Adipose tissue (tissue), 3 donors: ENCODE data around the gene ADD1. TPM values are rescaled to one million over a fixed set of nuclear protein-coding genes. Genes with fewer than 3 reads are reported as not detected.

Experiments
- H3K27ac ChIP-seq: one replicate; pipeline ENCODE4 v1.5.1; 2013; ENCODE audit warnings: low read depth, low read length
- WGBS, 3 donors: extraction: QIAGEN DNeasy Blood & Tissue Kit; methylation state at CpG; one replicate each; pipeline ENCODE4 v1.1.7; 2013; 5-methylcytosine and 5-hydroxymethylcytosine counted together
- polyA plus RNA-seq, 3 donors: library from polyadenylated mRNA; stranded (reverse); fragments of 200-250 nt; gene quantifications; one replicate each; pipeline ENCODE4 v1.2.3, GENCODE V29; 2013
- donor health status: healthy with polysubstance abuse.
- donor health status: Bipolar disorder and iron deficiency.
- donor health status: healthy.

The ADD1 gene
- polyA plus RNA-seq, 3 donors: 66.5 to 270 (median 154) TPM

DNA sequence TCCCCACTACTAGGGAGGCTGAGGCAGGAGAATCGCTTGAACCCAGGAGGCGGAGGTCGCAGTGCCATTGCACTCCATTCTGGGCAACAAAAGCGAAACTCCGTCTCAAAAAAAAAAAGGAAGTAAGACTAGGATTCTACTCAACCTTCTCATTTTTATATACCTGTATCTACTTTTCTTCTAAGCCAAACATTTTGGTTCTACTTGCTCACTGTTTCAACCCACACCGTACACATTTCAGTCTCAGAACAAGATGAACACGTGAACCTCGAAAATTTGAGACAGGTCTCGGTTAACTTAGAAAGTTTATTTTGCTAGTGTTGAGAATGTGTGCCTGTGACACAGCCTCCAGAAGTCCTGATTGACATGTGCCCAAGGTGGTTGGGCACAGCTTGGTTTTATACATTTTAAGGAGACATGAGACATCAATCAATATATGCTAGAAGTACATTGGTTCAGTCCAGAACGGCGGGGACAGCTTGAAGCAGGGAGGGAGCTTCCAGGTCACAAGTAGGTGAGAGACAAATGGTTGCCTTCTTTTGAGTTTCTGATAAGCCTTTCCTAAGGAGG lies 3.7 kb downstream of the ADD1 start:
- 70 to 87% (median 81%) methylated on average over 11 of the region's 11 CpGs for WGBS, 3 donors
- H3K27ac ChIP-seq: no peak overlapping the region

DNA sequence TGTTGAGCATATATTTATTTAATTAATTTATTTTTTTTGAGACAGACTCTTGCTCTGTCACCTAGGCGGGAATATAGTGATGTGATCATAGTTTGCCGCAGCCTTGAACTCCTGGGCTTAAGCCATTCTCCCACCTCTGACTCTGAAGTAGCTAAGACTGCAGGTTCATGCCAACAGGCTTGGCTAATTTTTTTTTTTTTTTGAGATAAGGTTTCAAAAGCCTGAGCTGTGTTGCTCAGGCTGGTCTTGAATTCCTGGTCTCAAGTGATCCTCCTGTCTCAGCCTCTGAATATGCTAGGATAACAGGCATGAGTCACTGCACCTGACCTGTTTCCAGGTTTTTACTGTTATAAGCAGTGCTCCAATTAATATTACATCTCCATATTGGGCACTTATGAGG lies 4.8 kb downstream of the ADD1 start:
- WGBS, 3 donors: 31 to 88% (median 84%) methylated on average over 2 of the region's 2 CpGs
- no peak overlapping the region for H3K27ac ChIP-seq

DNA sequence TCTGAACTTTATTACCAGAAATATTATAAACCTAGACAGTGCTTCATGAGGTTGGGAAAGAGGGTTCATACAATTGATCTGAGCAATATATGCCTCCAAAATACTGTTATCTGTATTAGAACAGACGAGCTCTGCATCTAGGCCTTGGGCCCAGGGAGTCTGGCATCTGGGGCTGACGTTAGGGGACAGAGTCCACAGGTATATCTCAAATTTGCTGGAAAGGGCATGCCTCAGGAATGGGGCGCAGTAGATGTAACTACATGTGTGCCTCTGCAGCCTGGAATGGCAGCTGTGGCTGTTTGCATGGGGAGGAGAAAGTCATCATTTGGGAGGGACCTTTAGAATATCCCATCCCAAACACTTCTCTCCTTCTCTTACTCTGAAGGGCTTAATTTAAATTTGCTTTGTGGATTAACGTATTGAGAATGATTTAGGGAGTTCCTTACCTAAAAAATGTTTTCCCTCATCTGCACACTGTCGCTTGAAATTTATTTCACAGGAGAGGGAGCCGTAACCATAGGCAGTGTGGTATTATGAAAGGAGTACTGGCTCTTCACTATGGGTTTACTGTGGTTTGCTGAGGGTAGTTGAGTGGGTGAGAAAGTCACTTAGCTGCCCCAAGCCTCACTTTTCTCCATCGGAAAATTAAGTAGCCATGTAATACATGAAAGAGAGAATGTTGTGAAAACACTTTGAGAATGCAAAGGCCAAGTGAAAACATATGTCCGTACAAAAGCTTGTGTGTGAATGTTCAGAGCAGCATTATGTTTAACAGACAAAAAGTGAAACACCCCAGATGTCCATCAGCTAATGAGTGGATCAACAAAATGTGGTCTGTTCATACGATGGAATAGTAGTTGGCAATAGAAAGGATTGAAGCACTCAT lies 5.9 kb downstream of the ADD1 start:
- no peak overlapping the region for H3K27ac ChIP-seq
- 32 to 64% (median 58%) methylated on average over 9 of the region's 9 CpGs for WGBS, 3 donors

DNA sequence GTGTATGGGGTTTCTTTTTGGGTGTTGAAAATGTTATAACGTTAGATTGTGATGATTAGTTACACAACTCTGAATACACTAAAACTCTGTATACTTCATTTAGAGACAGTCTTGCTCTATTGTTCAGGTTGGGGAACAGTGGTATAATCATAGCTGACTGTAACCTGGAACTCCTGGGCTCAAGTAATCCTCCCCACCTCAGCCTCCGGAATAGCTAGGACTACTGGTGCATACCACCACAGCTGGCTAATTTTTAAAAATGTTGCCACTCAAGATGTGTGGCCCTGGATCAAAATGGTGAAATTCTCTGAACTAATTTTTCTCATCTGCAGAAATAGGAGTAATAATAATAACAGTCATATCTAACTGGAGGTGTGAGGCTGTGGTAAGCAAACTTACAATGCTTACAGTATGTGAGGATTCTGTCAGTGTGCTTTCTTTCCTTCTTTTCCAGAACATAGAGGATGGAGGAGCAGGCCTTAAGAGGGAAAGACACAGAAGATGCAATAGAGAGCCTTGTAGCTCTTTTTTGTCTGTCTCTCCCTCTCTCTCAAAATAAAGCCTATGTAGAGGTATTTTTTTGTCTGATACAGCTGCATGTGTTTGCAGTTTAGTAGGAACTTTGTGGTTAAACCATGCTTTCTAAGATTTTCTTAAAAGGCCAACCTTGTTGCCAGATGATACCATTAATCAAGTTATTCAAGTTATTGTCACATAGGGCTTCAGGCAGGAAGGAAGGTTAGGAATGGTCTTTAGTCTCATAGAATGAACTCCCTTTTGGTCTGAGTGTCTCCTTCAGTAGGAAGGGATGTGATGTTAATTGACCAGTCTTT lies 7.5 kb downstream of the ADD1 start:
- no peak overlapping the region for H3K27ac ChIP-seq

DNA sequence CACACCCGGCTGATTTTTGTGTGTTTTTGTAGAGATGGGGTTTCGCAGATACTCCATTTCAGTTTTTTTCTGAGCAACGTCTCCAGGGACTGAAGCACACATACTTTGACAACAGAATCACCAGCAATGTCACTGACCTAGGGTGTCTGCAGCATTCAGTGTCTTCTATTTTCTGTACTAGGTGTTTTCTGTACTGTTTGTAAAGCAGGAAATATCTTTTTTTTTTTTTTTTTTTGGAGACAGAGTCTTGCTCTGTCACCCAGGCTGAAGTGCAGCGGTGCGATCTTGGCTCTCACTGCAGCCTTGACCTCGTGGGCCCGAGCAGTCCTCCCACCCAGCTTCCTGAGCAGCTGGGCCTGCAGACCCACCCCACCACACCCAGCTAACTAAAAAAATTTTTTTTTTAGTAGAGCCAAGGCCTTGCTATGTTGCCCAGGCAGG lies 8.9 kb downstream of the ADD1 start:
- H3K27ac ChIP-seq: no peak overlapping the region
- WGBS, 3 donors: 22 to 23% (median 23%) methylated on average over 7 of the region's 7 CpGs

More for the DNA sequence above, 7.5 kb downstream of the ADD1 start:
- WGBS, 3 donors: 64 to 68% (median 67%) methylated on average over 2 of the region's 2 CpGs

DNA sequence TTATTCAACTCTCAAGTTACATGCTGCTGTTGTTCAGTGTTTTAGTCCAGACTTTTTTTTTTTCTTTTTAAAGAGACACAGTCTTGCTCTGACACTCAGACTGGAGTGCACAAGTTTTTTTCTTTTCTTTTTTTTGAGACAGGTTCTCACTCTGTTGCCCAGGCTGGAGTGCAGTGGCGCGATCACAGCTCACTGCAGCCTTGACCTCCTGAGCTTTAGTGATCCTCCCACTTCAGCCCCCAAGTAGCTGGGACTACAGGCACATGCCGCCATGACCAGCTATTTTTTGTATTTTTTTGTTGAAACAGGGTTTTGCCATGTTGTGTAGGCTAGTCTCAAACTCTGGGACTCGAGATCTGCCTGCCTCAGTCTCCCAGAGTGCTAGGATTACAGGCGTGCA lies 11.9 kb downstream of the ADD1 start:
- no peak overlapping the region for H3K27ac ChIP-seq
- 76 to 98% (median 98%) methylated on average over 5 of the region's 5 CpGs for WGBS, 3 donors

DNA sequence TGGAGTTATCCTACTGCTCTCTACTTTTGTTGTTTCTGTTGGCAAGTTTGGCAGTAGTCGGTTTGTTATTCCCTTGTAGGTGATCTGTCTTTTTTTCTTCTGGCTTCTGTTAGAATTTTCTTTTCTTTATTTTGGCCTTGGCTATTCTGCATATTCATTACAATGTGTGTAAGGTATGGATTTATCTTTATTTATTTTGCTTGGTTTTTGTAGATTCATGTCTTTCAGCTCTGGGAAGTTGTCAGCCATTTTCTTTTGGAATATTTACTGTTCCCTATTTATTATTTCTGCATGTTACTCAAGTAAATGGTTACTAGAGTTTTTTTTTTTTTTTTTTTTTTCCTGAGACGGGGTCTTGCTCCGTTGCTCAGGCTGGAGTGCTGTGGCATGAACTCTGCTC lies 12.6 kb downstream of the ADD1 start:
- H3K27ac ChIP-seq: no peak overlapping the region
- WGBS, 3 donors: 94 to 100% (median 95%) methylated on average over 3 of the region's 3 CpGs

DNA sequence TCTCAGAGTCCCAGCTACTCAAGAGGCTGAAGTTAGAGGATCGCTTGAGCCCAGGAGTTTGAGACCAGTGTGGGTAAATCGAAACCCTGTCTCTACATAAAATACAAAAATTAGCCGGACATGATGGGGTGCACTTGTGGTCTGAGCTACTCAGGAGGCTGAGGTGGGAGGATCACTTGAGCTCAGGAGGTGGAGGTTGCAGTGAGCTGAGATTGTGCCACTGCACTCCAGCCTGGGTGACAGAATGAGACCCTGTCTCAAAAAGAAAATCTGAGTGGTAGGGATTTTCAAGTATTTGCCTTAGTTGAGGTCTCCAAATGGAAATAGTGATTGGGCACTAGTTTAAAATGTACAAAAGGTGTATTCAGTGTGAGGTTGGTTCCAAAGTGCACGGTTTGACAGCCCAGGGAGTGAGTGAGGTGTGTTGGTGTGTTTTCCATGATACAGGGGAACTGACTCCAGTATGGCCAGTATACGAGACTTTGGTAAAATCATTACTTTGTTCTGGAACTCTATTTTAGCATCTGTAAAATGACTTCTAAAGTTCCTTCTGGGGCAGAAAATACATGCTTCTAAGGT lies 13.8 kb downstream of the ADD1 start:
- H3K27ac ChIP-seq: no peak overlapping the region
- WGBS, 3 donors: 93 to 98% (median 95%) methylated on average over 5 of the region's 5 CpGs

DNA sequence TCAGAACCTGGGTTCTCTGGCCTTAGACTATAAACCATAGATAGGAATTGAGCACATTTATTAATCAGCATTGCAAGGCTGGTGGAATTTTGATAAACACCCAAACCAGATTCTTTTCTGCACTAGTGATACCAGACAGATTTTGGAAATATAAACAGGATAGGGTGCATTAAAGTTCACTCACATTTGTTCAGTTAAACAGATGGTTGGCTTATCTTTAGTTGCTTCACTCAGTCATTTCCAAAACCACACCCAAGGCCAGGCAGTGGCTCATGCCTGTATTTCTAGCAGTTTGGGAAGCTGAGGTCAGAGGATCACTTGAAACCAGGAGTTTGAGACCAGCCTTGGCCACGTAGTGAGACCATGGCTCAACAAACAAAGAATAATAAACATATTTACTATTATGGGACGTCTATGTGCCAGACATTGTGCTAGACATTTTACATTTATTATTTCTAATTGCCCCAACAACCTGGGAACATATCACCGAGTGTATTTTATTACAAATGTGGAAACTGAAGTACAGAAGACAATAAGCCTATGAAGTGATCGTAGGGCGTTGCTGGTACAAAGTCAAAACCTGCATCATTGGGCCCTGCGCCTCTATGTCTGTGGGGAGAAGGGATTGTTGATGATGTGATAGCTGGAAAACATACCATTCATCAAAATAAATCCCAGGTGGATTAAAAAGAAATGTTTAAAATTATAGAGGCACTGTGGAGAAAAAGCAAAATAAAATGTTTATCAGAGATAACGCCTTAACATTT lies 15.0 kb downstream of the ADD1 start:
- WGBS, 3 donors: 58 to 61% (median 60%) methylated on average over 7 of the region's 7 CpGs
- no peak overlapping the region for H3K27ac ChIP-seq

DNA sequence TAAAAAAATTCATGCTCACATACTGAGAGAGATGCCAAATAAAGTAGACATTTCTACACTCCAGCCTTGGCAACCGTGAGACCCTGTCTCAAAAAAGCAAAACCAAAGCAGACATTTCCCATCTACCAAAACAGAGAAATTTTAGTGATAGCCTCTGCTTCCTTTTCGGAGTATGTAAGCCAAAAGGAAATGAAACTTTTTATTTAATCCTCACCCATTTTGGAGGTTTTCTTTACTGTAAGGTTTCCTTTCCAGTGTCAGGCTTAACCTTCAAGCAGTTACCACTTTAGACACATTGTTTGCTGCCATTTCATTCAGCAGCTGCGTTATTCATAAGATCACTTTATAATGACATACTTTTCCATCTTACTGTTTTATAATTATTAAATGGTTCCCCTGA lies 15.9 kb downstream of the ADD1 start:
- 31 to 71% (median 35%) methylated on average over 3 of the region's 3 CpGs for WGBS, 3 donors
- peak overlapping the region; percentile 26 for H3K27ac ChIP-seq

DNA sequence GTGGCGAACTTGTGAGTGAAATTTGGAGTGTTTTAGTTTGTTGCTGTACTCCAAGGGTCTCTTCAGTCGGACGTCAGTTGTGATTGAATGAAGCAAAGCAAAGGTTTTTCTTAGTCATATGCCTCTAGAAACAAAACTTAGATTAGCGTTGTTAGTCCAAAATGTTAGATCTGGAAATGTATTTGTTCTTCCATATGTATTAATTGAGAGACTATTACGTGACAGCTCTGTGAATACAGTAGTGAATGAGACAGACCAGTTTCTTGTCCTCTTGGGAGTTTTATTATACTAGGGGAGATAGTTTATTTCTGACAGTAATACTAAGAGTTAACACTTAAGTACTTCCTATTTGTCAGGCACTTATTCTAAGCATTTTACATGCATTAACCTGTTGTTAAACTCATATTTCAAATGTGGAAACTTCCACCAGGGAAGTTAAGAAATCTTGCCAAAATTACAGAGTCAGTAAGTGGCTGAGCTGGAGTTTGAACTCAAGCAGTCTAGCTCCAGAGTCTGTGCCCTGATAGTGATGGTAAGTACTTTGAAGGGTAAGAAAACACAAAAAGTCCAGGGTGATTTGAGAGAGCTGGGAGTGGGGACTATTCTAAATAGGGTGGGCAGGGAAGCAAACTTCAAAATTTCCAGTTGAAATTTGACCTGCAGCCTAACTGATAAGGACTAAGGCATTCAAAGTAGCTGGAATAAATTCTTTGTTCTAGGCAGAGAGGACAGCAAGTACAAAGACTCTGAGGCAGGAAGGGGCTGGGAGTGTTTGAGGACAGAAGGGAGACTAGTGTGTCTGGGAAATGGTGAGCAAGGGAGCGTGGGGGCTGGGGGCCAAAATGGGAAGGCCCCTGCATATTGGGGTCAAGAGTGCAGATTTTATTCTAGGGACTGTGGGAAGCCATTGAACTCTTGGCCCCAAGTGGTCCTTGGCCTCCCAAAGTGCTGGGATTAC lies 17.0 kb downstream of the ADD1 start:
- 57 to 72% (median 69%) methylated on average over 6 of the region's 6 CpGs for WGBS, 3 donors

DNA sequence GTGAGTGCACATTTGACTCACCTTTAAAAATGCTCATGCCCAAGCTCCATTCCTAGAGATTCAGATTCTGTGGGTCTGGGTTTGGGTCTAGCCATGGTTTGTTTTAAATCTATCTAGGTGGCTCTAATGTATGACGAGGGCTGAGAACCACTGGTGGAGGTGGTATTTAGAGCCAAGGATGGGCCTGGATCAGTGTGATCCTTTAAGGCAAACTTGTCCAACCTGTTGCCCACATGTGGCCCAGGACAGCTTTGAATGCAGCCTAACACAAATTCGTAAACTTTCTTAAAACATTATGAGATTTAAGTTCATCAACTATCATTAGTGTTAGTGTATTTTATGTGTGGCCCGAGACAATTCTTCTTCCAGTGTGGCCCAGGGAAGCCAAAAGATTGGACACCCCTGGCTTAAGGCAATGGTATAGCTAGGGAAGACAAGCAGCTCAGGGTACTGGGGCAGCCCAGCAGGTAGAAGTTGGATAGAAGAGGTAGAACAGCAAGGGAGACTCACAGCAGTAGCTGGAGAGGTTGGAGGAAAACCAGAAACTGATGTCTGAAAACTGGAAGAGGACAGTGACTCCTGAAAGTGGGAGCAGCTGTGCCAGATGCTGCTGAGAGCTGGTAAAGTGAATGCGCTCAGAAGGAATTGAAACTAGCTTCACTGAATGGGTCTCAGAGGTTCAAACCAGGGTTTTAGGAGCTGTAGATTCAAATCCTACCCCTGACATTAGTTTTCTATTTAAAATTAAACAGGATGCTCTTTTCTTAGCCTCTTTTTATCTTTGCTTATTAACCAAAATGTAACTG lies 18.2 kb downstream of the ADD1 start:
- no peak overlapping the region for H3K27ac ChIP-seq
- WGBS, 3 donors: 73 to 86% (median 78%) methylated on average over 4 of the region's 4 CpGs

More for the DNA sequence above, 17.0 kb downstream of the ADD1 start:
- no peak overlapping the region for H3K27ac ChIP-seq

DNA sequence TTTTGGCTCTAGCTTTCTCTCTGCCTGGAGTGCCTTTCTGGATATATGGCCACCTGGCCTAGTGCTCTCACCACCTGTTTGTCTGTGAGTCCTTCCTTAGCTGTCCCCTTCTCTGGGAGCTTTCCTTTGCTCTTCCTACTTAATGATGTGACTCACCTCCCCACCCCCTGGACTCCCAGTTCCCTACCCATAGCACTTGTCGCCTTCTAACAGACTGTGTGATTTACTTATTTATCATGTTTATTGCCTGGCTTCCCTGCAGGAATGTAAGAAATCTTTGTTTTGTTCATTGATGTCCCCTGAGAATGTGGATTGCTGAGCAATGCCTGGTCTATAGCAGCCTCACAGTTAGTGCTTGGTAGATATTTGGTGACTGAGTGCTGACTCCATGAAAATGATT lies 18.9 kb downstream of the ADD1 start:
- WGBS, 3 donors: 37 to 50% (median 48%) methylated on average over 1 of the region's 1 CpG
- H3K27ac ChIP-seq: no peak overlapping the region

DNA sequence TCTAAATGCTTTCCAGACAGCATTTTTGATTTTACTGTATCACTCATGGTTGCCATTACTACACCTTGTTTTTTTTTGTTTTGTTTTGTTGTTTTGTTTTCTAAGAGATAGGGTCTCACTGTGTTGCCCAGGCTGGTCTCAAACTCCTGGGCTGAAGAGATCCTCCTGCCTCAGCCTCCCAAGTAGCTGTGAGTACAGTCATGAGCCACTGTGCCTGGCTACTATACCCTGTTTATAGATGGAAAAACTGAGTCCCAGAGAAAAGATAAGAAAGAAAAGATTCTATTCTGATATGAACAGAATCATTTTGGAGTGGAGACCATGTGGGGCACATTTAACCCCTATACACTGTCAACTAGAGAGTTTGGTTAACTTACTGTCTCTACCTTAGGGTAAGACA lies 20.0 kb downstream of the ADD1 start:
- H3K27ac ChIP-seq: no peak overlapping the region

DNA sequence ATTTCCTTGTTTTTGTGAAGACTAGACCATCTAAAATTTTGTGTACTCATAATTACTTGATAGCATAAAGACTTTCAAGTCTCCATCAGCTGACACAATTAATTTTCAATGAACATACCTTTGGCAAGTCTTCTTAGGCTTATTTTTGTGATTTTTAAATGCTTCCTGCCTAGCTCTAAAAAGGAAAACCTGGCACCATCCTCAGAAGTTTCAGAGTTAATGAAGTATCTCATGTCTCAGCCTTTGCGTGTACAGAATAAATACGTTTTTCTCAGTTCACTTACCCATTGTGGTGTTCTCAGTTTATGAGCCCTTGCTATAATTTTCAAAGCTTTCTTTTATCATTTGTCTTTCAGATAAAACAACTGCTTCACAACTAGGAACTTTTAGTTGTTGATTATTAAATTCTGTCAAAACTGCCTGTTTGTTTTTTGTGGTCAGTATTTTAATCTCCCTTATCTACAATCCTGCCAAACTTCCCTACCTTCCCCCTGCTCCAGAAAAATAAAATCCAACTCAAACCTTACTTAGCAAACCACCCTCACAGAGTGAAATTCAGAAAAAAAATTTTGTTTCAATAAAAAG lies 21.6 kb downstream of the ADD1 start:
- H3K27ac ChIP-seq: no peak overlapping the region
- 12 to 44% (median 40%) methylated on average over 2 of the region's 2 CpGs for WGBS, 3 donors
